H9 (cell line): ENCODE measurements around the gene TFAP2D. TPM values are rescaled to one million over a fixed set of nuclear protein-coding genes. Genes with fewer than 3 reads are reported as not detected.

ENCODE experiments used
- DNase-seq: peaks from one replicate; pipeline ENCODE4 v3.0.0-alpha.2; 2017
- H2AFZ ChIP-seq: one replicate; pipeline ENCODE4 v1.6.1; 2013; ENCODE audit warnings: mild to moderate bottlenecking, low read length, control low read depth, moderate library complexity
- H2AK5ac ChIP-seq: 2 replicates; pipeline ENCODE4 v1.6.1; 2013; ENCODE audit warnings: low read length, control low read depth, mixed read lengths; ENCODE audit not compliant: insufficient read length
- H2BK120ac ChIP-seq: one replicate; pipeline ENCODE4 v1.6.1; 2013; ENCODE audit warnings: low read depth, mild to moderate bottlenecking, low read length, control low read depth, inconsistent platforms; ENCODE audit not compliant: poor library complexity, severe bottlenecking
- H2BK12ac ChIP-seq: 2 replicates; pipeline ENCODE4 v1.6.1; 2013; ENCODE audit warnings: low read length, control low read depth, mixed read lengths, low read depth; ENCODE audit not compliant: insufficient read length
- H2BK15ac ChIP-seq: 2 replicates; pipeline ENCODE4 v1.6.1; 2013; ENCODE audit warnings: low read depth, low read length, control low read depth
- H2BK20ac ChIP-seq: one replicate; pipeline ENCODE4 v1.6.1; 2013; ENCODE audit warnings: low read depth, mild to moderate bottlenecking, low read length, control low read depth, inconsistent platforms; ENCODE audit not compliant: poor library complexity, severe bottlenecking
- H2BK5ac ChIP-seq: 2 replicates; pipeline ENCODE4 v1.6.1; 2013; ENCODE audit warnings: low read length, control low read depth, mixed read lengths; ENCODE audit not compliant: insufficient read length
- H3K14ac ChIP-seq: 2 replicates; pipeline ENCODE4 v1.6.1; 2013; ENCODE audit warnings: low read length, control low read depth; ENCODE audit not compliant: insufficient read depth
- H3K18ac ChIP-seq: 2 replicates; pipeline ENCODE4 v1.6.1; 2013; ENCODE audit warnings: low read depth, mild to moderate bottlenecking, mixed read lengths, low read length, control low read depth; ENCODE audit not compliant: insufficient read length
- H3K23ac ChIP-seq: 2 replicates; pipeline ENCODE4 v1.6.1; 2013; ENCODE audit warnings: low read length, control low read depth, mixed read lengths, low read depth; ENCODE audit not compliant: insufficient read length
- H3K23me2 ChIP-seq: 2 replicates; pipeline ENCODE4 v1.6.1; 2013; ENCODE audit warnings: low read depth, mild to moderate bottlenecking, mixed read lengths, low read length, control low read depth; ENCODE audit not compliant: insufficient read length, poor library complexity, severe bottlenecking
- H3K27ac ChIP-seq: 2 replicates; pipeline ENCODE4 v1.5.1; 2013; ENCODE audit warnings: low read length, control low read depth, mixed read lengths, low read depth; ENCODE audit not compliant: insufficient read length
- H3K27me3 ChIP-seq: 2 replicates; pipeline ENCODE4 v1.6.1; 2013; ENCODE audit warnings: low read length, control low read depth, inconsistent platforms; ENCODE audit not compliant: insufficient read depth
- H3K4ac ChIP-seq: 2 replicates; pipeline ENCODE4 v1.6.1; 2013; ENCODE audit warnings: low read depth, mild to moderate bottlenecking, control low read depth, inconsistent platforms, low read length, moderate library complexity
- H3K4me1 ChIP-seq: 2 replicates; pipeline ENCODE4 v1.6.1; 2013; ENCODE audit warnings: low read length, control low read depth, inconsistent platforms; ENCODE audit not compliant: insufficient read depth
- H3K4me2 ChIP-seq: 2 replicates; pipeline ENCODE4 v1.6.1; 2013; ENCODE audit warnings: low read length, control low read depth, mixed read lengths; ENCODE audit not compliant: insufficient read length, insufficient read depth
- H3K56ac ChIP-seq: 2 replicates; pipeline ENCODE4 v1.6.1; 2013; ENCODE audit warnings: low read depth, mild to moderate bottlenecking, mixed read lengths, low read length, control low read depth; ENCODE audit not compliant: insufficient read length
- H3K79me1 ChIP-seq: 2 replicates; pipeline ENCODE4 v1.6.1; 2013; ENCODE audit warnings: low read depth, mild to moderate bottlenecking, moderate library complexity, low read length, control low read depth, inconsistent platforms; ENCODE audit not compliant: insufficient read depth, poor library complexity, severe bottlenecking
- H3K79me2 ChIP-seq: 2 replicates; pipeline ENCODE4 v1.6.1; 2013; ENCODE audit warnings: low read length, control low read depth, inconsistent platforms; ENCODE audit not compliant: insufficient read depth
- H3K9ac ChIP-seq: 2 replicates; pipeline ENCODE4 v1.6.1; 2013; ENCODE audit warnings: low read length, control low read depth, mixed read lengths; ENCODE audit not compliant: insufficient read length; ENCODE audit errors: extremely low read depth
- H3K9me3 ChIP-seq: one replicate; pipeline ENCODE4 v1.6.1; 2013; ENCODE audit warnings: low read depth, low read length, inconsistent platforms; ENCODE audit not compliant: control insufficient read depth
- H3T11ph ChIP-seq: one replicate; pipeline ENCODE4 v1.6.1; 2013; ENCODE audit warnings: mild to moderate bottlenecking, low read length, control low read depth, inconsistent platforms
- H4K20me1 ChIP-seq: one replicate; pipeline ENCODE4 v1.6.1; 2013; ENCODE audit not compliant: control insufficient read depth, insufficient read length, insufficient read depth
- H4K5ac ChIP-seq: 2 replicates; pipeline ENCODE4 v1.6.1; 2013; ENCODE audit warnings: low read depth, mild to moderate bottlenecking, mixed read lengths, low read length, control low read depth; ENCODE audit not compliant: insufficient read length
- H4K8ac ChIP-seq: replicated peaks from 2 replicates; pipeline ENCODE4 v1.6.1; 2013; ENCODE audit warnings: low read length, control low read depth, mixed read lengths, low read depth; ENCODE audit not compliant: insufficient read length
- H4K91ac ChIP-seq: 2 replicates; pipeline ENCODE4 v1.6.1; 2013; ENCODE audit warnings: low read depth, mild to moderate bottlenecking, moderate library complexity, mixed read lengths, low read length, control low read depth; ENCODE audit not compliant: insufficient read length
- H3K27ac Mint-ChIP-seq, 3 experiments: 2 replicates in 2 of 3; 3 replicates in 1 of 3; pipeline ENCODE4 v1.8.0; 2020 to 2021; ENCODE audit warnings: mixed read lengths in 3 of 3, mild to moderate bottlenecking in 1 of 3, moderate library complexity in 1 of 3
- H3K27me3 Mint-ChIP-seq: 2 replicates; pipeline ENCODE4 v1.8.0; 2021; ENCODE audit warnings: low read depth, mild to moderate bottlenecking, moderate library complexity, mixed read lengths
- H3K36me3 Mint-ChIP-seq, 3 experiments: 2 replicates in 2 of 3; 3 replicates in 1 of 3; pipeline ENCODE4 v1.8.0; 2020 to 2021; ENCODE audit warnings: low read depth in 3 of 3, mixed read lengths in 3 of 3; ENCODE audit not compliant: insufficient read depth in 1 of 3
- H3K4me1 Mint-ChIP-seq, 2 experiments: 2 replicates each; pipeline ENCODE4 v1.8.0; 2020; ENCODE audit warnings: mixed read lengths in 2 of 2
- H3K4me3 Mint-ChIP-seq, 2 experiments: 2 replicates in 1 of 2; 3 replicates in 1 of 2; pipeline ENCODE4 v1.8.0; 2020 to 2021; ENCODE audit warnings: mild to moderate bottlenecking in 2 of 2, mixed read lengths in 2 of 2, moderate library complexity in 1 of 2
- H3K9me3 Mint-ChIP-seq, 2 experiments: 2 replicates in 1 of 2; 3 replicates in 1 of 2; pipeline ENCODE4 v1.8.0; 2020; ENCODE audit warnings: mild to moderate bottlenecking in 2 of 2, mixed read lengths in 2 of 2, moderate library complexity in 1 of 2
- CTCF ChIP-seq: fragments of 200-600 bp; sonication (generic); conservative IDR thresholded peaks from 3 replicates; pipeline ENCODE4 v1.8.0; 2021; ENCODE audit warnings: antibody characterized with exemption, mild to moderate bottlenecking
- WGBS: extraction: QIAGEN DNeasy Blood & Tissue Kit; methylation state at CpG from one replicate; pipeline ENCODE4 v1.1.7; 2013; ENCODE audit warnings: missing lambda C conversion rate, low lambda C conversion rate, mixed read lengths; ENCODE audit not compliant: insufficient read length; ENCODE audit errors: extremely low coverage; 5-methylcytosine and 5-hydroxymethylcytosine counted together
- total RNA-seq: library from RNA; stranded (reverse); gene quantifications from 2 replicates; pipeline ENCODE4 v1.2.1, GENCODE V29; 2021

Gene TFAP2D
- total RNA-seq, 1 experiment from 2014 or later: not detected

GRCh38 chr6:50711686-50712085 lies 1.6 kb upstream of the TFAP2D start:
- H4K5ac ChIP-seq: no peak overlapping the region
- H4K8ac ChIP-seq: no peak overlapping the region
- no peaks in the 10 kb centered on the region for H4K20me1 ChIP-seq
- Mint-ChIP-seq H3K4me3 (no peak overlapping the region), H3K27ac (no peak overlapping the region), H3K9me3 (peaks cover 2 to 16% of the 10 kb centered on the region in 2 experiments; a peak in 2 of 5 replicates), H3K4me1 (peaks cover 35 to 64% of the 10 kb centered on the region in 2 experiments), H3K36me3 (no peaks in the 10 kb centered on the region; a peak in 1 of 7 replicates), H3K27me3 (peaks cover 100% of the 10 kb centered on the region)
- no peak overlapping the region for H2BK12ac ChIP-seq
- no peak overlapping the region for H3K4ac ChIP-seq
- H2BK15ac ChIP-seq: no peak overlapping the region
- H2BK120ac ChIP-seq: no peak overlapping the region
- H3K4me1 ChIP-seq: peaks cover 8% of the 10 kb centered on the region
- peaks cover 14% of the 10 kb centered on the region for H3K23me2 ChIP-seq
- no peaks in the 10 kb centered on the region for H3K79me1 ChIP-seq
- no peak overlapping the region for H2AK5ac ChIP-seq
- H3K9ac ChIP-seq: no peak overlapping the region
- H3K18ac ChIP-seq: no peak overlapping the region
- H2BK20ac ChIP-seq: no peak overlapping the region
- H3K79me2 ChIP-seq: no peaks in the 10 kb centered on the region
- no peak overlapping the region for H3K56ac ChIP-seq
- H3K9me3 ChIP-seq: no peaks in the 10 kb centered on the region
- H3K14ac ChIP-seq: no peak overlapping the region
- H2AFZ ChIP-seq: no peak overlapping the region
- H3K23ac ChIP-seq: no peak overlapping the region
- no peak overlapping the region for H3T11ph ChIP-seq
- no CpG with 5 or more reads among the region's 7 CpGs for WGBS
- no peak overlapping the region for H3K27ac ChIP-seq
- TF ChIP-seq CTCF: no peak
- no peak overlapping the region for H3K4me2 ChIP-seq
- no peak overlapping the region for H4K91ac ChIP-seq
- peaks cover 94% of the 10 kb centered on the region for H3K27me3 ChIP-seq
- DNase-seq: no peak
- H2BK5ac ChIP-seq: no peak overlapping the region
